BLaER1 treated with 17β-estradiol and CSF1 and Interleukin-3, amounts not matched to agents 10 nM and 100 nM (cell line): ENCODE results near the gene NUDT7.

Source experiments
- H3K27ac ChIP-seq, 11 experiments: shearing (Covaris generic); formaldehyde crosslinking; 2 replicates each; pipeline ENCODE4 v1.8.1; 2022
- H3K27me3 ChIP-seq, 11 experiments: shearing (Covaris generic); formaldehyde crosslinking; 2 replicates each; pipeline ENCODE4 v1.8.1; 2022
- H3K36me3 ChIP-seq, 11 experiments: shearing (Covaris generic); formaldehyde crosslinking; 2 replicates each; pipeline ENCODE4 v1.8.1; 2022
- H3K4me1 ChIP-seq, 10 experiments: shearing (Covaris generic); formaldehyde crosslinking; 2 replicates each; pipeline ENCODE4 v1.8.1; 2022
- H3K4me2 ChIP-seq, 11 experiments: shearing (Covaris generic); formaldehyde crosslinking; 2 replicates each; pipeline ENCODE4 v1.8.1; 2022
- H3K4me3 ChIP-seq, 10 experiments: shearing (Covaris generic); formaldehyde crosslinking; 2 replicates each; pipeline ENCODE4 v1.8.1; 2022
- H3K9ac ChIP-seq, 11 experiments: shearing (Covaris generic); formaldehyde crosslinking; 2 replicates each; pipeline ENCODE4 v1.8.1; 2022
- H3K9me3 ChIP-seq, 11 experiments: shearing (Covaris generic); formaldehyde crosslinking; replicated peaks in 1 of 11; 2 replicates each; pipeline ENCODE4 v1.8.1; 2022
- H4K20me1 ChIP-seq, 11 experiments: shearing (Covaris generic); formaldehyde crosslinking; 2 replicates each; pipeline ENCODE4 v1.8.1; 2022
- Cebpa-rat ChIP-seq, 11 experiments: shearing (Covaris generic); IDR thresholded peaks; 2 replicates each; pipeline ENCODE4 v1.8.1; 2022

Gene NUDT7

DNA sequence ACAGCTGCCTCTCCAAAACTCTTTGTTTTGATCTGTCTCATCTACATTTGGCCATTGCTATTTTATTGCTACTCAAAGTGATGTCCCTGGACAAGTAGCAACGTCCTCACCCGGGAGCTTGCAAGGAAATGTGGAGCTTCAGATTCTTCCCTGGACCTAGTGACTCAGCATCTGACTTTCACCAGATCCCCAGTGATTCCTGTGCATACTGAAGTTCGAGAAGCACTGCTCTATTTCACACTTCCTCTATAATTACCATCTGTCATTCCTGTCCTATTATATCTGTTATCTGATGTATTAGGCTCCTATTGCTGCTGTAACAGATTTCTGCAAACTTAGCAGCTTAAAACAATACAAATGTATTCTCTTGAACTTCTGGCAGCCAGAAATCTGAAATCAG is 37.5 kb downstream of the NUDT7 start:
- no peaks in the 10 kb centered on the region for H4K20me1 ChIP-seq
- H3K36me3 ChIP-seq: no peaks in the 10 kb centered on the region
- H3K4me1 ChIP-seq: no peaks in the 10 kb centered on the region
- no peak overlapping the region for H3K9ac ChIP-seq
- no peaks in the 10 kb centered on the region for H3K9me3 ChIP-seq
- no peak for TF ChIP-seq Cebpa-rat (IDR thresholded peaks at IDR 0.05)
- no peak overlapping the region for H3K4me3 ChIP-seq
- H3K27ac ChIP-seq: no peak overlapping the region
- H3K4me2 ChIP-seq: no peak overlapping the region
- H3K27me3 ChIP-seq: no peaks in the 10 kb centered on the region

DNA sequence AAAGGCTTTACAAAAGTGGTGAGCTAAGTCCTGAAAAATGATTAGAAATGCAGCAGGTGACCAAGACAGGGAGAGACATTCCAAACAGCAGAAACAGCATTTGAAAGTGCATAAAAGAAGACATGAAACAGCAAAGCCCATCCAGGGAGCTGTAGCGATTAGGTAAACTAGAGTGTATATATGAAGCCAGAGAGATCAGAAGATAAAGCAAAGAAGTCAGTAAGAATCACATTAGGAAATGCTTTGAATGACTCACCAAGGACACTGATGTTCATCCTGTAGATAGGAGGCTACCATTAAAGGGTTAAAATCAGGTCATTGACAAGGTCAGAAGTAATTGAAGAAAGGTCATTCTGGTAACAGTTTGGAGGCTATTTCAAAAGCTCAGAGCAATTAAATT is 38.5 kb downstream of the NUDT7 start:
- Histone ChIP-seq H3K36me3 (no peaks in the 10 kb centered on the region), H3K27me3 (no peaks in the 10 kb centered on the region), H3K27ac (no peak overlapping the region), H4K20me1 (no peaks in the 10 kb centered on the region), H3K4me3 (no peak overlapping the region), H3K9ac (no peak overlapping the region), H3K4me1 (no peaks in the 10 kb centered on the region), H3K4me2 (no peak overlapping the region), H3K9me3 (no peaks in the 10 kb centered on the region)
- no peak for TF ChIP-seq Cebpa-rat (IDR thresholded peaks at IDR 0.05)

DNA sequence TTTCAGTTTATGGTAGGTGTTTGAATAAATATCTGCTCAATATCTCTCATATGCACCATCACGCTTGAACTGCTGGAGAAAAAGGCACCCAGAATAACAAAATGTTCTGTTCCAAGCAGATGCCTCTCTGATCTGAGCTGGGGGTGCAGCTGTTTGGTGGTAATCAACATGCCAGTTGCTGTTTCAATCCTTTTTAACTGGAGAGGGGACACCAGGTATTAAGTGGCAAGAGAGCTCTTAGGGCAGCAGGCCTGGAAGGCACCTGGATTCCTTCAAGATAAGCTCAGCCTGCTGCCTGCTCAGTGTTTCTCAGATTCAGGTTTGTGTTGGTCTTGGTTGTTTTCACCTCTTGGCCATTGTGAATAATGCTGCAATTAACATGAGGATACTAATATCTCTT is 38.9 kb downstream of the NUDT7 start:
- H3K9ac ChIP-seq: no peak overlapping the region
- H3K9me3 ChIP-seq: no peaks in the 10 kb centered on the region
- H3K4me2 ChIP-seq: no peak overlapping the region
- no peak overlapping the region for H3K27ac ChIP-seq
- TF ChIP-seq Cebpa-rat (IDR thresholded peaks at IDR 0.05): no peak
- H3K4me3 ChIP-seq: no peak overlapping the region
- no peaks in the 10 kb centered on the region for H4K20me1 ChIP-seq
- H3K36me3 ChIP-seq: no peaks in the 10 kb centered on the region
- H3K27me3 ChIP-seq: no peaks in the 10 kb centered on the region
- H3K4me1 ChIP-seq: no peaks in the 10 kb centered on the region

DNA sequence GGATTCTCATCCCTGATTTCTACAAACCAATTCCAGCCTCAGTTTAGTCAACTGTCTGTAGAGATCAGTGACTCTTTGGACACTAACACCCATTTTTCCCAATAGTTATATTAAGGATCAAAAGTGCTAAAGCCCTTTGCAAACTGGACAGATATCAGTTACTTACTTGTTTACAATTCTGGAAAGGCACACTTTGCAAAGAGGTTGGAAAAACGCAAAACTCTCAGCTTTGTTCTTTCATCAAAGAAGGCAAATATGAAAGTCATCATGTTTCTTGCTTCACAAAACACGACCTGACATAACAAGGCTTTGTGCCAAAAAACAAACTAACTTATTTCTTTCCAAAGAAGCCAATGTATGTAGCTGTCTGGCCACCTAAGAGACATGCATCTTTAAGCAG is 39.9 kb downstream of the NUDT7 start:
- no peak overlapping the region for H3K4me2 ChIP-seq

DNA sequence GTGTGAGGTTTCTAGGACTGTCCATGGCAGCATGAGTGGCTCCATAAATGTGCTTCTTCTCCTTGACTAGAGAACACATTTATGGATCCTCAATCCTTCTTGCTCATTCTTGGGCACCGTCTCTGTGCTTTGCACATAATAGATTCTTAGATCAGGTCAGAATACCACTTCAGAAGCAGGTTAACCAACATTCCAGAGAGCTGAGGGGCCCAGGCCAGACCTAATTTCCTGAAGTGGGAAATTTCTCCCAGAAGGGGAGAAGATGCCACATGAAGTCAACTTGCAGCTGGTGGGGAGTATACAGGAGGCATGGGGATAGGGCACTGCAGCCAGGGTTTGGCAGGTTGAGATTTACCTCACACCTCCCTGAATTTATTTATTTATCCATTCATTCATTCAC is 41.7 kb downstream of the NUDT7 start:
- no peak overlapping the region for H3K9ac ChIP-seq
- H3K4me2 ChIP-seq: no peak overlapping the region
- no peaks in the 10 kb centered on the region for H3K9me3 ChIP-seq
- no peaks in the 10 kb centered on the region for H4K20me1 ChIP-seq
- H3K27ac ChIP-seq: no peak overlapping the region
- no peak for TF ChIP-seq Cebpa-rat (IDR thresholded peaks at IDR 0.05)
- H3K4me1 ChIP-seq: no peaks in the 10 kb centered on the region
- no peaks in the 10 kb centered on the region for H3K36me3 ChIP-seq
- no peak overlapping the region for H3K4me3 ChIP-seq
- no peaks in the 10 kb centered on the region for H3K27me3 ChIP-seq

More for the DNA sequence above, 39.9 kb downstream of the NUDT7 start:
- no peak overlapping the region for H3K4me3 ChIP-seq
- no peaks in the 10 kb centered on the region for H3K36me3 ChIP-seq
- no peaks in the 10 kb centered on the region for H4K20me1 ChIP-seq
- H3K27ac ChIP-seq: no peak overlapping the region
- H3K9me3 ChIP-seq: no peaks in the 10 kb centered on the region
- no peaks in the 10 kb centered on the region for H3K27me3 ChIP-seq
- H3K9ac ChIP-seq: no peak overlapping the region
- H3K4me1 ChIP-seq: no peaks in the 10 kb centered on the region
- no peak for TF ChIP-seq Cebpa-rat (IDR thresholded peaks at IDR 0.05)

DNA sequence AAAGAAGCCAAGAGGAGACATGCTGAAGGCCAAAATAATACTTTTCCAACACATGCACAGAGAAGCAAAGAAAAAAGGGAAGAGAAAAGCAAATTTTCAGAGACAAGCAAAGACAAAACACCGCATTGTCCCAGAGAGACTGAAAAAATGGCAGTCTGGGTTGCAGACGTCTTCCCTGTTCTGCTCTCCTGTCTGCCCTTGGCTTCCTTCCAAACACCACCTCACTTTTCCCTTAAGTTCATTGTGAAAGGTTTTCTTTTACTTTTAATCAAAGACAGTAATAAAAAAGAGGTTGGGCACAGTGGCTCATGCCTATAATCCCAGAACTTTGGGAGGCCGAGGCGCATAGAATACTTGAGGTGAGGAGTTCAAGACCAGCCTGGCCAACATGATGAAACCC is 44.9 kb downstream of the NUDT7 start:
- Histone ChIP-seq H3K4me3 (no peak overlapping the region), H3K4me1 (no peaks in the 10 kb centered on the region), H3K4me2 (no peak overlapping the region), H3K9me3 (no peaks in the 10 kb centered on the region), H3K9ac (no peak overlapping the region), H3K27me3 (no peaks in the 10 kb centered on the region), H3K27ac (no peak overlapping the region), H4K20me1 (no peaks in the 10 kb centered on the region), H3K36me3 (no peaks in the 10 kb centered on the region)
- TF ChIP-seq Cebpa-rat (IDR thresholded peaks at IDR 0.05): no peak

DNA sequence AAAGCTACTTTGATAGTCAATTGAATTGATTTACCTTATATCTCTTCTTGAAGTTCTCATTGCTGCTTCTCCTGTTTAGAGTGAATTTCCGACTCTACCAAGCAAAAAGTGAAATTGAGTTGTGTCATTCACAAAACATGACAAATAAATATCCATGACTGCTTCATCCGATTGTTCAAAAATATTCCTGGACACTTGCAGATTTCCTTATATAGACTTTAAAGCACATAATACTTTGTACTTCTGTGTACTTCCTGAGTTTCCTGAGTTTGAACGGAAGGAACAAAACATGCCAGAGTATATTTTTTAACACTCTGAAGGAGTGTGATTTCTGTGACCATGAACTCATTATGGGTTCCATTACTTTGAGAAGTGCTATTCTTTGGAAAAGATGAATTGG is 45.5 kb downstream of the NUDT7 start:
- Histone ChIP-seq H3K36me3 (no peaks in the 10 kb centered on the region), H3K9ac (no peak overlapping the region), H3K4me1 (no peaks in the 10 kb centered on the region), H3K4me3 (no peak overlapping the region), H4K20me1 (no peaks in the 10 kb centered on the region), H3K4me2 (0 out of 22 replicates have a peak overlapping the region, but pooled peaks of 1 of the 11 experiments have one; percentile 6), H3K9me3 (no peaks in the 10 kb centered on the region), H3K27me3 (no peaks in the 10 kb centered on the region), H3K27ac (no peak overlapping the region)
- TF ChIP-seq Cebpa-rat (IDR thresholded peaks at IDR 0.05): no peak

DNA sequence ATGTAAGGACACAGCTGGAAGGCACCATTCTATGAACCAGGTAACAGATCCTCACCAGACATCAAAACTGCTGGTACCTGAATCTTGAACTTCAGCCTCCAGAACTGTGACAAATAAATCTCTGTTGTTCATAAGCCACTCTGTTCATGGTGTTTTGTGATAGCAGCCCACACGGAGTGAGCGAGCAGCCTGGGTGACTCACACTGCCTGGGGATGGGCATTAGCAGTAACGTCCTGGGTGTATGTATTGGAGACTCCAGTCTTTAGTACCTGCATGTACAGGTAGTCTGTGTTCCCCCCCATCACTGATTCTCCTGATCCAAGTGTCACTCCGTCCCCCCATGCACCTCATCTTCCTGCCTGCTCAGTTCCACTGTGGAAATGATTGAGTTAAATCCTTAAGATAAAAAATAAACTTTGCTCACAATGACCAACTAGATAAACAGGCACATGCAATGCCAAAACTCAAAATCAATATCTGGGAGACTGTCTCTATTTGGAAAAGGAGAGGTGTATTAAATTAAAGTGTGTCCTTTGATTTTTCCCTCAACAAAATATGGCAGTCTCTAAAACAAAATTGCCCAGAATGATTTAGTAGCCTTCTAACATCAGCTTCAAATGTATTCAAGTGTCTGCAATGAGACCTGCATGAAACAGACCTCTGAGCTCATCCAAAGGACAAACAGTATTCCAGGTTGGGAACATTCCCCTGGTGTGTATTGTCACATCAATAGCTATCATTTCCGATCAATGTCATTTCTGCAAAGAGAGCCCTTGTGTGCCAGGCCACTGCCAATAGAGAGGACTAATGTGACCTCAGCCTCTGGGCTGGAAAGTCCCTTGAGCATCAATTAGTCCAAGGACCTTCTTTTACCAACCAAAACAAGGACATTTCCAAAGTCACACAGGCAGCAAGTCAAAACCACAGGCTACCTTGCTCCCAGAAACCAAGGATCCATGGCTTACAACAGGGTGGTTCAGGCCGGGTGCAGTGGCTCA is 53.9 kb downstream of the NUDT7 start:
- H3K4me1 ChIP-seq: no peaks in the 10 kb centered on the region
- H3K4me2 ChIP-seq: no peak overlapping the region
- no peak overlapping the region for H3K9ac ChIP-seq
- H3K9me3 ChIP-seq: no peaks in the 10 kb centered on the region
- H3K4me3 ChIP-seq: no peak overlapping the region
- H3K27me3 ChIP-seq: no peaks in the 10 kb centered on the region
- H3K27ac ChIP-seq: no peak overlapping the region
- no peaks in the 10 kb centered on the region for H4K20me1 ChIP-seq
- TF ChIP-seq Cebpa-rat (IDR thresholded peaks at IDR 0.05): no peak
- no peaks in the 10 kb centered on the region for H3K36me3 ChIP-seq

DNA sequence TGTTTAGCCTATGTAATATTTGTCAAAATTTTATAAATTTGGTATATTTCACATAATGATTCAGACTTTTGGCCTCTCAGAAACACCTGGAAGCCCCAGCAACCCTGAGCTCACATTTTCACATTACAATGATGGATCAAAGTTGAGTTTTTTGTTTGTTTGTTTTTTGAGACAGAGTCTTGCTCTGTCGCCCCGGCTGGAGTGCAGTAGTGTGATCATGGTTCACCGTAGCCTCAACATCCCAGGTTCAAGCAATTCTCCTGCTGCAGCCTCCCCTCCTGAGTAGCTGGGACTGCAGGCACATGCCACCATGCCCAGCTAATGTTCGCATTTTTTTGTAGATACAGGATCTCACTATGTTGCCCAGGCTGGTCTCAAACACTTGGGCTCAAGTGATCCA is 55.4 kb downstream of the NUDT7 start:
- H3K4me2 ChIP-seq: no peak overlapping the region
- H4K20me1 ChIP-seq: no peaks in the 10 kb centered on the region
- H3K36me3 ChIP-seq: no peaks in the 10 kb centered on the region
- no peaks in the 10 kb centered on the region for H3K9me3 ChIP-seq
- no peak overlapping the region for H3K4me3 ChIP-seq
- H3K9ac ChIP-seq: no peak overlapping the region
- H3K4me1 ChIP-seq: no peaks in the 10 kb centered on the region
- H3K27ac ChIP-seq: no peak overlapping the region
- no peaks in the 10 kb centered on the region for H3K27me3 ChIP-seq
- no peak for TF ChIP-seq Cebpa-rat (IDR thresholded peaks at IDR 0.05)

DNA sequence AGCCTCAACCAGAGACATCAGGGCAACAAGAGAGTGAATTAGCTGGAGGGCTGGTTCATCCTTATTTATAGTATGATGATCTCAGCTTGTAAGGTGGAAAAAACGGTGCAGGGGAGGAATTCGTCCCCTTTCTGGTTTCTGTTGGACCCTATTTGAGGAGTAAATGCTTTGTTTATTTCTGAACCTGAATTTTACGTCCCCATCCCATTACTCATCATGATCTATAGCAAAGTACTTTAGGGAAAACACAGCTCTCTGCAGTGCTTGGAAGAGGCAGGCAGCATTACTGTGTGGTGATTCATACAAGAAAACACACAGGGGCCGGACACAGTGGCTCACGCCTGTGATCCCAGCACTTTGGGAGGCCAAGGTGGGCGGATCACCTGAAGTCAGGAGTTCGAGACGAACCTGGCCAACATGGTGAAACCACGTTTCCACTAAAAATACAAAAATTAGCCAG is 58.1 kb downstream of the NUDT7 start:
- Histone ChIP-seq H3K4me3 (no peak overlapping the region), H3K9ac (no peak overlapping the region), H3K9me3 (peaks cover 0 to 13% (median 4%) of the 10 kb centered on the region in 11 experiments; a peak in 6 of 22 replicates), H3K4me2 (no peak overlapping the region), H3K4me1 (no peaks in the 10 kb centered on the region), H3K36me3 (no peaks in the 10 kb centered on the region), H4K20me1 (no peaks in the 10 kb centered on the region), H3K27me3 (no peaks in the 10 kb centered on the region), H3K27ac (no peak overlapping the region)
- no peak for TF ChIP-seq Cebpa-rat (IDR thresholded peaks at IDR 0.05)
